GM18858 (cell line): ENCODE data around the gene EXOC3L4.

Experiments
- ATAC-seq: cut with Tn5 transposase; IDR thresholded peaks from one replicate; pipeline ENCODE4 v1.9.1; 2021; ENCODE audit not compliant: unreplicated experiment

The EXOC3L4 gene

GRCh38 chr14:103090481-103091020 lies 4.0 kb upstream of the EXOC3L4 start:
- no peak for ATAC-seq

- ATAC-seq, result no peak
Measured at GRCh38 chr14:103091041-103091882, 3.3 kb upstream of the EXOC3L4 start.

GRCh38 chr14:103091883-103092222 lies 2.7 kb upstream of the EXOC3L4 start:
- ATAC-seq, result no peak

GRCh38 chr14:103093856-103094405 lies 594 bp upstream of the EXOC3L4 start:
- ATAC-seq, result no peak

- ATAC-seq, result no peak
Measured at GRCh38 chr14:103095210-103095778, 769 bp downstream of the EXOC3L4 start.

GRCh38 chr14:103096387-103096786 lies 1.9 kb downstream of the EXOC3L4 start:
- no peak for ATAC-seq

- no peak for ATAC-seq
Measured at GRCh38 chr14:103097244-103097993, 2.9 kb downstream of the EXOC3L4 start.

GRCh38 chr14:103097994-103098957 lies 3.8 kb downstream of the EXOC3L4 start:
- ATAC-seq, result no peak

- no peak for ATAC-seq
Measured at GRCh38 chr14:103099081-103099732, 4.7 kb downstream of the EXOC3L4 start.

- no peak for ATAC-seq
Measured at GRCh38 chr14:103099733-103100280, 5.3 kb downstream of the EXOC3L4 start.

- no peak for ATAC-seq
Measured at GRCh38 chr14:103100281-103101121, 6.0 kb downstream of the EXOC3L4 start.

GRCh38 chr14:103101257-103101962 lies 6.9 kb downstream of the EXOC3L4 start:
- no peak for ATAC-seq

- ATAC-seq, result no peak
Measured at GRCh38 chr14:103101963-103102688, 7.6 kb downstream of the EXOC3L4 start.

GRCh38 chr14:103102689-103103260 lies 8.2 kb downstream of the EXOC3L4 start:
- no peak for ATAC-seq

- ATAC-seq, result no peak
Measured at GRCh38 chr14:103103461-103104388, 9.2 kb downstream of the EXOC3L4 start.

GRCh38 chr14:103104389-103104653 lies 9.8 kb downstream of the EXOC3L4 start:
- ATAC-seq, result no peak
